ENCODE measurements around the gene GOLGA5. TPM values are rescaled to one million over a fixed set of nuclear protein-coding genes. Genes with fewer than 3 reads are reported as not detected.

GOLGA5 gene
- total and polyA plus RNA-seq, 2 of the 13 experiments (the other 11 are each of a cell fraction or from before 2014, with no cell fraction given) = 31.0 to 40.0 TPM

DNA sequence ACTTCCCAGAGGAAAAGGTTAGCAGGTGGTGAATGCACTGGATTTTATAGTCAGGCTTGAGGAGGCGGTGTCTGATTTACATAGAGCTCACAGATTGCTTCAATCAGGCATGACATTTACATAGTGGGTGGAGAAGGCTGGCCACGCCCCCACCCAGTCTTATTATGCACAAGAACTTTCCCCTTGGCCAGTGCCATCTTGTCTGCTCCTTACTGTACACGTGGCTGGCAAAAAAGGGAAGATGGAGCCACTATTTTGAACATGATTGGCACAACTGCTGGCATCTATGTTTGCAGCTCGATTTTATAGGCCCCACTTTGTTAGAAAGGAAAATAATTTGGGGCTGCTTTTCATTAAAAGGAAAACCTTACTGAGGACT is 34.8 kb upstream of the GOLGA5 start:
- H3K27ac ChIP-seq (ENCODE audit: extremely low read length, insufficient read depth, low read length) = no peak overlapping the region
- no peak overlapping the region for H2AFZ ChIP-seq (ENCODE audit: low read length)
- no peak for FAIRE-seq

More for the DNA sequence above, 34.8 kb upstream of the GOLGA5 start:
- Histone ChIP-seq H3K4me2 (ENCODE audit: low read depth, low read length) (no peak overlapping the region), H3K4me3 (replicated peaks in 1 of 3; ENCODE audit: insufficient read depth in 1 of 3, low read depth in 2 of 3, low read length in 3 of 3) (no peak overlapping the region), H3K9me3 (ENCODE audit: low read length) (no peaks in the 10 kb centered on the region), H3K36me3 (replicated peaks in 1 of 2; ENCODE audit: control insufficient read depth in 1 of 2, insufficient read depth in 2 of 2, low read length in 2 of 2) (no peaks in the 10 kb centered on the region), H3K4me1 (ENCODE audit: insufficient read depth, low read length) (peaks cover 23% of the 10 kb centered on the region), H3K27me3 (ENCODE audit: control insufficient read depth in 1 of 2, insufficient read depth in 2 of 2, low read length in 2 of 2) (peaks cover 0 to 18% of the 10 kb centered on the region in 2 experiments; a peak in 1 of 5 replicates), H3K9ac (ENCODE audit: insufficient read depth, low read depth, low read length) (no peak overlapping the region), H4K20me1 (ENCODE audit: insufficient read depth, low read length) (no peaks in the 10 kb centered on the region), H3K79me2 (ENCODE audit: insufficient read depth, low read length) (no peaks in the 10 kb centered on the region)
- ChIA-PET CTCF (ENCODE audit: low intra/inter-chr PET ratio, low total read pairs) (no interaction called here), POLR2A (interaction anchor here (1.2 kb wide), 1 partner anchor 11 kb away, joined by 3 read pairs; the partner anchor contains the start of gene LGMN)
- DNase-seq (ENCODE audit: low spot score) (no peak), ATAC-seq (no peak)
- intact Hi-C loops (cut with micrococcal nuclease; ENCODE audit: unreplicated experiment) (no loop called here), in situ Hi-C loops (cut with HindIII; ENCODE audit: extremely low pct_ligation_motif_present, low pct_unique_long_range_greater_than_20kb) (no loop called here)
- TF ChIP-seq IKZF4 (CRISPR knock-in tag; IDR thresholded peaks at IDR 0.05; ENCODE audit: borderline replicate concordance, low read depth, not compliant biosample characterization) (no peak), ADNP (CRISPR knock-in tag; IDR thresholded peaks at IDR 0.05) (no peak), ZNF766 (CRISPR knock-in tag; IDR thresholded peaks at IDR 0.05; ENCODE audit: borderline replicate concordance) (no peak), ZNF432 (CRISPR knock-in tag; IDR thresholded peaks at IDR 0.05; ENCODE audit: borderline replicate concordance) (no peak), FUBP1 (CRISPR knock-in tag; IDR thresholded peaks at IDR 0.05; ENCODE audit: borderline replicate concordance) (no peak), SP1 (IDR thresholded peaks at IDR 0.05) (no peak), SP1 (CRISPR knock-in tag; IDR thresholded peaks at IDR 0.05) (no peak)
- BruUV-seq (replicated peaks) = no TSS peak
- 0% methylated on average over 4 of the region's 4 CpGs for WGBS (ENCODE audit: low lambda C conversion rate)

Data from HepG2 (cell line).